ENCODE results near the gene RPL18A.

- no peak for TF ChIP-seq POLR2AphosphoS5 (IDR thresholded peaks at IDR 0.05; ENCODE audit: low read depth)
- TF ChIP-seq, protein P1, sequence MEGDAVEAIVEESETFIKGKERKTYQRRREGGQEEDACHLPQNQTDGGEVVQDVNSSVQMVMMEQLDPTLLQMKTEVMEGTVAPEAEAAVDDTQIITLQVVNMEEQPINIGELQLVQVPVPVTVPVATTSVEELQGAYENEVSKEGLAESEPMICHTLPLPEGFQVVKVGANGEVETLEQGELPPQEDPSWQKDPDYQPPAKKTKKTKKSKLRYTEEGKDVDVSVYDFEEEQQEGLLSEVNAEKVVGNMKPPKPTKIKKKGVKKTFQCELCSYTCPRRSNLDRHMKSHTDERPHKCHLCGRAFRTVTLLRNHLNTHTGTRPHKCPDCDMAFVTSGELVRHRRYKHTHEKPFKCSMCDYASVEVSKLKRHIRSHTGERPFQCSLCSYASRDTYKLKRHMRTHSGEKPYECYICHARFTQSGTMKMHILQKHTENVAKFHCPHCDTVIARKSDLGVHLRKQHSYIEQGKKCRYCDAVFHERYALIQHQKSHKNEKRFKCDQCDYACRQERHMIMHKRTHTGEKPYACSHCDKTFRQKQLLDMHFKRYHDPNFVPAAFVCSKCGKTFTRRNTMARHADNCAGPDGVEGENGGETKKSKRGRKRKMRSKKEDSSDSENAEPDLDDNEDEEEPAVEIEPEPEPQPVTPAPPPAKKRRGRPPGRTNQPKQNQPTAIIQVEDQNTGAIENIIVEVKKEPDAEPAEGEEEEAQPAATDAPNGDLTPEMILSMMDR (IDR thresholded peaks at IDR 0.05; ENCODE audit: insufficient read depth, low read length), result no peak
These were observed 29.7 kb upstream of the RPL18A start for GRCh38 chr19:17829855-17830566.
